ENCODE data around the gene HABP2. TPM values are rescaled to one million over a fixed set of nuclear protein-coding genes. Genes with fewer than 3 reads are reported as not detected.

The HABP2 gene
- total RNA-seq, 4 donors from 2014 or later = not detected

- TF ChIP-seq EP300 (IDR thresholded peaks at IDR 0.05) = no peak
- TF ChIP-seq POLR2A (IDR thresholded peaks at IDR 0.05) = no peak
- no peaks in the 10 kb centered on the region for H3K9me3 ChIP-seq
Observed at GRCh38 chr10:113543107-113543955, 9.5 kb upstream of the HABP2 start.

GRCh38 chr10:113544392-113544791 lies 8.5 kb upstream of the HABP2 start:
- Histone ChIP-seq H3K27ac (no peak overlapping the region), H3K4me1 (no peaks in the 10 kb centered on the region), H3K4me3 (no peak overlapping the region), H3K9me3 (no peaks in the 10 kb centered on the region), H3K36me3 (no peaks in the 10 kb centered on the region), H3K27me3 (peaks cover 5% of the 10 kb centered on the region)
- no CpG with 5 or more reads among the region's 1 CpG for WGBS, 2 donors (ENCODE audit: low coverage in 1 of 2)
- TF ChIP-seq EP300 (IDR thresholded peaks at IDR 0.05) (no peak), CTCF (IDR thresholded peaks at IDR 0.05) (no peak), POLR2A (IDR thresholded peaks at IDR 0.05) (no peak), POLR2AphosphoS5 (IDR thresholded peaks at IDR 0.05) (no peak)
- ATAC-seq = no peak

More at GRCh38 chr10:113543107-113543955, 9.5 kb upstream of the HABP2 start:
- H3K36me3 ChIP-seq = no peaks in the 10 kb centered on the region
- peaks cover 5% of the 10 kb centered on the region for H3K27me3 ChIP-seq
- no peak overlapping the region for H3K27ac ChIP-seq
- H3K4me1 ChIP-seq = no peaks in the 10 kb centered on the region
- ATAC-seq = no peak
- H3K4me3 ChIP-seq = no peak overlapping the region
- WGBS, 2 donors (ENCODE audit: low coverage in 1 of 2) = 67 to 77% methylated on average over 3 to 5 of the region's 5 CpGs

GRCh38 chr10:113547426-113547825 lies 5.4 kb upstream of the HABP2 start:
- Histone ChIP-seq H3K4me3 (no peak overlapping the region), H3K36me3 (no peaks in the 10 kb centered on the region), H3K27me3 (peaks cover 5% of the 10 kb centered on the region), H3K9me3 (no peaks in the 10 kb centered on the region), H3K4me1 (no peaks in the 10 kb centered on the region), H3K27ac (no peak overlapping the region)
- TF ChIP-seq CTCF (IDR thresholded peaks at IDR 0.05) = no peak
- no peak for TF ChIP-seq EP300 (IDR thresholded peaks at IDR 0.05)
- TF ChIP-seq POLR2A (IDR thresholded peaks at IDR 0.05) = no peak
- TF ChIP-seq POLR2AphosphoS5 (IDR thresholded peaks at IDR 0.05) = no peak
- ATAC-seq = no peak
- no CpG with 5 or more reads among the region's 2 CpGs for WGBS, 2 donors (ENCODE audit: low coverage in 1 of 2)

GRCh38 chr10:113549856-113550255 lies 3.0 kb upstream of the HABP2 start:
- Histone ChIP-seq H3K4me1 (no peaks in the 10 kb centered on the region), H3K9me3 (no peaks in the 10 kb centered on the region), H3K27me3 (peaks cover 7% of the 10 kb centered on the region), H3K36me3 (no peaks in the 10 kb centered on the region), H3K27ac (no peak overlapping the region), H3K4me3 (no peak overlapping the region)
- no peak for ATAC-seq
- no peak for TF ChIP-seq POLR2A (IDR thresholded peaks at IDR 0.05)
- TF ChIP-seq EP300 (IDR thresholded peaks at IDR 0.05) = no peak
- no peak for TF ChIP-seq CTCF (IDR thresholded peaks at IDR 0.05)
- no peak for TF ChIP-seq POLR2AphosphoS5 (IDR thresholded peaks at IDR 0.05)
- 82 to 95% methylated on average over 3 to 6 of the region's 6 CpGs for WGBS, 2 donors (ENCODE audit: low coverage in 1 of 2)

- no peak overlapping the region for H3K27ac ChIP-seq
- TF ChIP-seq POLR2A (IDR thresholded peaks at IDR 0.05) (no peak), CTCF (IDR thresholded peaks at IDR 0.05) (no peak), POLR2AphosphoS5 (IDR thresholded peaks at IDR 0.05) (no peak), EP300 (IDR thresholded peaks at IDR 0.05) (no peak)
- peaks cover 9% of the 10 kb centered on the region for H3K27me3 ChIP-seq
- no peaks in the 10 kb centered on the region for H3K9me3 ChIP-seq
- ATAC-seq = peak; percentile 25
- no peak overlapping the region for H3K4me3 ChIP-seq
- 48 to 56% methylated on average over 6 of the region's 6 CpGs for WGBS, 2 donors (ENCODE audit: low coverage in 1 of 2)
- H3K4me1 ChIP-seq = no peaks in the 10 kb centered on the region
- H3K36me3 ChIP-seq = no peaks in the 10 kb centered on the region
Observed at GRCh38 chr10:113550365-113550764, 2.5 kb upstream of the HABP2 start.

All from gastroesophageal sphincter (tissue), 4 donors.